ENCODE results near the gene AUTS2.

AUTS2 gene

DNA sequence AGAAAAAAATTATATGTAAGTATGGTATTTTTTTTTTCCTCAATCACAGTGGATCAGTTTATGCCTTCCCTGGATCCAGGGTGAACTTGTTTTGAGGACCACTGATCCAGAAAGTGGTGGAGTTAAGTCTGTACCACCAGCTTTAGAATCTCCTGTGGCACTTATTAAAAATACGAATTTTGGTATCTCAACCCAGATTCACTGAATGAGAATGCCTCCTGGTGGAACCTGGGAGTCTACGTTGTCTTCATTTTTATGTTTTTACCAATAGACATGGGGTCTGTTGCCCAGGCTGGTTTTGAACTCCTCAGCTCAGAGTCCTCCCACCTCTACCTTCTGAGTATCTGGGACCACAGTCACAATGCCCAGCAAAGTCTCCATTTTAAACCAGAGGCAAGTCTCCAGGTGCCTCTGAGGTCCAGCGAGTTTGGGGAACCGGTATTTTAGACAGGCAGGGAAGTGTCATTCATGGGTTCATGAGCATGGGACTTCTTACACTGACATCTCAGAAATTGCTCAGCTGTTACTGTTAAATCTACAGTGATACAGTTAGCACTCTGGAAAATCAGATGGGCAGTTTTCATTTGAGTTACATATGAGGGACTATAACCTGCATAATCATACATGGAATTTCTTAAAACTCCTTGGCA lies 200.9 kb downstream of the AUTS2 start:
- no peak for DNase-seq

DNA sequence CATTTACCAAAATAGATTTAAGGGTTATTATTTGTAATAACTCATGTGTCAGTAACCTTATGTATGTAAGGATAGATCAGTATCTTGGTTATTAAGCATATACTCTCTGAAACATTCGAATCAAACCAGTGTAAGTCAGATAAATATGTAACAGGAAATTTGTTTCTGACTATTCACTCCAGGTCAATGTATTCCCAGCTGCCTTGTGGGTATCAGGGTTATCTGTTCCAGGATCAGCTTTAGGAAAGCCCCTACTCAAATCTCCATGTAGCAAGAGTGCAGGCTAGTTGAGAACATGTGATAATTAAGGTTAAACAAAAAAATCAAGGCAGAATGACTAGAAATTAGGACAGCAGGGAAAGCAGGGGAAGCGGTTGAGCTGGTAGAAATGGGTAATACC lies 201.7 kb downstream of the AUTS2 start:
- DNase-seq = no peak

DNA sequence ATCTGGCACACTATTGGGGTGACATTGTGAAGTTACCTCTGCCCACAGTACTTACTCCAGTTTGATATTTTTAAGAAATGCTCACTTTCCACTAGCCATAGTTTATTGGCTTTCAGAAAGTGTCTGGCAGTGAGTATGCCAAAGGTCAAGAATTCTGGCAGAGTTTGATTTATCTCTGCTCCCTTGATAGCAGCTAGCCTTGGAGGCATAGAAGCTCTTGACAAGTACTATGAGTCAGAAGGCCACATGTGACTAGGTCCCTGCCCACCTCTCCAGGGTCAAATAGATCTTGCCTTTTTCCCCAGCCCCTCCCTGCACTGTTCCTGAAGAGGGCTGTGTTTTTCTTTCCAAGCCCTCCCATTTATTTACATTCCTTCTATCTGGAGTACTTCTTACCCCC lies 202.2 kb downstream of the AUTS2 start:
- no peak for DNase-seq

DNA sequence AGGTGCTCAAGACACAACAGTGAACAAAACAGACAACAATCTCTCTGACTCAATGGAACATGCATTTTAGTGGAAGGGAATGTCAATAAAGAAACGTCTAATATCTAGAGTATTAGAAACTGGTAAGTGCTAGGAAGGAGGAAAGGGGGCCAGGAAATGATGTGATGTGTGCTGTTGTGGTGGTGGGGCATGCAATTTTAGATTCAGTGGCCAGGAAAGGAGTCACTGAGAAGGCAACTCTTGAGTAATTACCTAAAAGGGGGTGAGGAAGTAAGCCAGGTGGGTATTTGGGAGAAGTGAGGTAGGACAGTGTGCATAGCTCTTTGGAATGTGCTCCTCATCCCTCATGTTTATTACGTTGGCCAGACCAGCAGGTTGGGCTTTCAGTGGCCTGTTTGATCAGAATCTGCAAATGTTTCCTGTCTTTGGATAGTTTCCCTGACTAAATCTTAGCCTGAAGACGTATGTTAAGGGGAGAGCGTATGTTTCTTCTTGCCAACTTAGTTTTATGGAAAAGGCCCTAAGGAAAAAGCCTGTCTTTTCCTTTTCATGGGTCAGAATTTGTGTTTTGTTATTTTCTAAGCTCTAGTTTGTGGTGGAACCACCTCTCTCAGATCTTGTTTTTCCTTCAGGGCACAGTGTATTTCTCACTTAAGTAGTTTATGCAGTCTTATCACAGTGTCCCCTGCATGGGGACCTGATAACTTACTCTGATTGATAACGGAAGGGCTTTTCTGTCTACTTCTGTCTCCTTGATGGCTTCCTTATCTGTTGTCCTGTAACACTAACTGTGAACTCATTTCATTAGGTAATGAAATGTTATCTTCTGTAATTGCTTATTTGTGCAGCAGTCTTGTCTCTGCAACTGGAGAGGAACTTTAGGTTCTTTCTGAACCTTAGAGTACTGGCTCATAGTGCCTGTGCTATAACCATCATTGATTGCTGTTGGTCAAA lies 203.7 kb downstream of the AUTS2 start:
- no peak for DNase-seq

DNA sequence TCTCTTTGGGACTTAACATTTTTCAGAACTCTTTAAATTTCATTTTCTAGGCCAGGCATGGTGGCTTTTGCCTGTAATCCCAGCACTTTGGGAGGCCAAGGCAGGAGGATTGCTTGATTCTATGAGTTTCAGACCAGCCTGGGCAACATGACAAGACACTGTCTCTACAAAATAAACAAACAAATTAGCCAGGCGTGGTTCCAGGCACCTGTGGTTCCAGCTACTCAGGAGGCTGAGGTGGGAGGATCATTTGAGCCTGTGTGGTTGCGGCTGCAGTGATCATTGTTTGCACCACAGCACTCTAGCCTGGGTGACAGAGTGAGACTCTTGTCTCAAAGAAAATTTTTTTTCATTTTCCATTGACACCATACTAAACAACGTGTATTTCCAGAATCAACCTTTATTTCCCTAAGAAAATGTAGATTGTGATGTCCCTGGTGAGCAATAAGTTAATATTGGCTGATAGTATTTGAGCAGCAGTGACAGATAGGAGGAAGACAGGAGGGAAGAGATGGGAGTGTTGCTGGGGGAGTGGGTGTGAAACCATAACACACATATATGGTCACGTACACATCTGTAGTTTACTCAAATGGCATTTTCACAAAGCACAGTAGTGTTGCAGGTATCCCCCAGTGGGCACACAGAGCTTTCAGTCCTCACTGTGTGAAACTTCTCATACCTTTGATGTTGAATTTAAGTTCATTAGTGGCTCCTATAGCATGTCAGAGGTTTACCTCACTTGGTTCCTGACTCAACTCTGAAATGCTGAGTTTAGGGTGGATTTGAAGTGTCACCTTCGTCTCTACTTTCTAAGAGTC lies 205.6 kb downstream of the AUTS2 start:
- no peak for DNase-seq

DNA sequence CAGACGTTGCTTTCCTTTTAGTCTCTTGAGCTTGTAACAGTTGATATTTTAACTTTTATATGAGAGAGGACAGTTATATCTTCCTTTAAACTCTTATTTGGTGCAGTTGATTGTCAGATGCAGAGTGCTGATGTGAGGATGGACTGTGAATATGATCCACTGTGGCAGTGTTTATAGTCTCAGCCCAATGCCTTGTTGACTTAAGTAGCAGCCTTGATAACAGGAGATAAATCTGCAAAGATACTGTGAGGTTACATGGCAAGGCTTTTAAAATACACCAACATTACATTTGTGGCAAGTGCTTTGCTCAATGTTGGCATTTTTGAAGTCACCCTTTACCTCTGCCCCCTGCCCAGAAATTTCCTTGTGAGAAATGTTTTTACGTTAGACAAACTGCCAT lies 206.7 kb downstream of the AUTS2 start:
- no peak for DNase-seq

DNA sequence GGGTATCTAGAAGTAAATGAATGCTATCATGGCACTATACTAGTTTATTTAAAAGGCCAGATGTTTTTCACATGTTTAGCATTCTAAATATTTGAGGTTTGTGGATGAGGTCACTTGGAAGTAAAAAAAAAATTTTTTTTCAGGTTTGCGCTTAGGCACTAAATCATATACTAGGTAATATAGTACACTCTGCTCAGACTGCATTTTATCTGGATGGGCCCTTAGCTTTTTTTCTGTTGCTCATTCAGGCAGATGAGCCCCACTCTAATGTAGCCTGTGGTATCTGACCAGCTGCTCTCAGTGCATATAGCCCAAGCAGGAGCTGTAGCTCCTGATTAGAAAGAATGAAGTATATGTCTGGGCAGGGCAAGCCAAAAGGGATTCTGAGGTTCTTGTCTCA lies 210.1 kb downstream of the AUTS2 start:
- no peak for DNase-seq

DNA sequence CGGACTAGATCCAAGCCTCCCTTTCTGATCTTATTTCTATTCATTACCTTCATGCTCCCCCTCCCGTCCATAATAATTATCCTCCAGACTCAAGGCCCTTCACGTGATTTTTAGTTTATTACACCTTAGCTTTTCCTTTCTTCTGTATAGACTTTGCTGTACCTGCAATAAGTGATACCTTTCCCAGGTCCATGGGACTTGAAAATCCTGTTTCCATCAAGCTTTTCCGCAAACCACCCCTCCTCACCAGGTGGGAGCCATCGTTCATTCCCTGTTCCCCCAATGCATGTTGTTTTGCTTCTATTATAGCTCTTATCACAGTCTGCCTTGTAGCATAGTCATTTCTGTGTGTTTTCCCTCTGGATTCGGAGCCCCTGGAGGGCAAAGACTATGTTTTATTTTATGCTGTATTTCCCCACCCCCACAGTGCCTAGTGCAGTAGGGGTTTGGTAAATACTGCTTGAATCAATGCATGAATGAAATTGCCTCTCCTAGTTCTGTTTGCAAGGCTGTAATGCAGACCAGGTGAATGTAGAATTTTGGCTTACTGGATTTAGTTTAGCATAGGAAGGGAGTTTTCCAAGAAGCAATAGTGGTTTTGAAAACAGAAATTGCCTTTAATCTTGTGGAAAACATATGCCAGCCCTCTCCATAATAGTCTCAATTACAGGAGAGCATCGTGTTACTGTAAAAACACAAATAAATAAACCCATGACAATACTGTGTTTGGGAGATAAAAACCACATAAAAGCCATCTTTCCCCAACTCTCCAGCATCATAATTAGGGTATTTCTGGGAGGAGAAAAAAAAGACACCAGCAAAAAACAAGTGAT lies 213.4 kb downstream of the AUTS2 start:
- no peak for DNase-seq

DNA sequence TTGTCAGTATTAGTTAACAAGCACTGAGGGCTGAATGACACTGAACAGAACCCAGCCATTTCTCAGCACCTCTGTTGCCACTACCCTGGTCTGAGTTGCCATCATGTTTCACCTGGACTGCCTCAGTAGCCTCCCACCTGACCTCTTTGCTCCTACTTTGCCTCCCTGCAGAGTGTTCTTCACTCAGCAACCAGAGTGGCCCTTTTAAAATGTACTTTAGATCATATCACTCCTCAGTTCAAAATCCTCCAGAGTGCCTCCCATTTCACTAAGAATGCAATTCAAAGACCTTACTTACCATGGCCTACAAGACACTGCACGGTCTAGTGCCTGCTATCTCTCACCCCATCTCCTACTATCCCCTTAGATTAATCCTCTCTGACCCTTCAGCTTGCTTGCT lies 214.5 kb downstream of the AUTS2 start:
- DNase-seq = peak; percentile 21

DNA sequence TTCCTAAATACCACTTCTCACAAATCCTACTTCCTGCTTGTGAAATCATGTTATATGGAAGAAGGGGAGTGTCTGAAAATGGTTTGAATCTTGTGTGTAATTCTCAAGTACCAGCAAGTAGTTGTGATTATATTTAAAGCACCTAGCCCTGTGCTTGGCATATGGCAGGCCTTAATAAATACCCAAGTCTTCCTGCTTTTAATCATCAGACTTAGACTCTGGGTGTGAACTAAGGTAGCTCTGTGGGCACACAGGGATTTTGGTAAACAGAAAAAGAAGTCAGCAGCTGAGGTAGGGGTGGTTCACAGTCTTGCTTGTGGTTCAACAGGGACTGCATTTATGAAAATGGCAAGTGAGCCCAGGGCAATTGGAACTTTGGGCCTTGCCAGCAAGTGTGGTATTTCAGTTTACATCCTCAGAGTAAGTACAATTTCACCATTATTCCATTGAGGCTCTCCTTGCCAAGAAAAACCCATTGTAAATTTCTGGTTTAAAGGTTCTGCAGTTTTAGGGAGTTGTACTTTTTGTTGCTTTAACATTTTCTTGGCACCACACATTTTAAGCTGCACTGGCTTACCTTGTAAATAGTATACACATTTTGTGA lies 215.5 kb downstream of the AUTS2 start:
- DNase-seq = peak; percentile 70

DNA sequence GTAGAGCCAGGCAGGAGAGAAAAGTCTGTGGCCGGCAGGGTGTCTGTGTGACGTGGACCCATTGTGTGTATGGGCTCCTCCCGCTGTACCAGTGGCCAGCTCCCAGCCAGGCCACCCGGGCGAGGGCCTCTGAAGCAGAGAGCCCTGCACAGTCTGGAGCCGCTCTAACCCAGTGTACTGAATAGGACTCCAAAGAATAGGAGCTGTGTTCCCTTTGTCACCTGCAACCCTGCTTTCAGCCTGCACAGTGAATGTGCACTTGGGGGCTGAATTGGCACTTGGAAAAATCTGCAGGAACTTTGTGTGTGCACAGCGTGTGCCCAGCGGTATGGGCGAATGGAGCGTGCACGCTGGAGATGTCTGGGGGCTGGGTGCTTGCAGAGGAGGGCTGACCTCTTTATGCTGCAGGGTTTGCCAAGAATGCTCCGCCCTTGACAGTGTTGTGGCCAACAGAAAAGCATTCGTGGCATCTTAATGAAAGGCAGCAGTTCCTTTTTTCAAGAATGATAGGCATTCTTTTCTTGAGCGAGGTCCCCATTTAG lies 216.2 kb downstream of the AUTS2 start:
- DNase-seq = no peak

DNA sequence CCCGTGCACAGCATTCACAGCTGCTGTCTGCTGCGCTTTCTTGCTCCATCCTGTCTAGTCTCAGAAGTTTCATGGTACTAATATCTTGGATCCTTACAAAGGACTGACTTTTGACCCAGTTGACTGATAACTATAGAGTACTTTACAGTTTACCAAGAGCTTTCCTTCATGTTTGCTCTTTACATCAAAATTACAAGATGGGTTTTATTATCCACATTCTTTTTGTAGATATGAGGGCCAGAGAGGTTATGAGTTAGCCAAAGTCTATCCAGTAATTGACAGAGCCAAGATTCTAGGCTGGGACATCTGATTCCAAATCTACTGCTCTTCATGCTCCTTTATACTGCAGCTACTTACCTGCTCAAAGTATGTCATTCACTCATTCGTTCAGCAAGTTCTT lies 218.2 kb downstream of the AUTS2 start:
- no peak for DNase-seq

DNA sequence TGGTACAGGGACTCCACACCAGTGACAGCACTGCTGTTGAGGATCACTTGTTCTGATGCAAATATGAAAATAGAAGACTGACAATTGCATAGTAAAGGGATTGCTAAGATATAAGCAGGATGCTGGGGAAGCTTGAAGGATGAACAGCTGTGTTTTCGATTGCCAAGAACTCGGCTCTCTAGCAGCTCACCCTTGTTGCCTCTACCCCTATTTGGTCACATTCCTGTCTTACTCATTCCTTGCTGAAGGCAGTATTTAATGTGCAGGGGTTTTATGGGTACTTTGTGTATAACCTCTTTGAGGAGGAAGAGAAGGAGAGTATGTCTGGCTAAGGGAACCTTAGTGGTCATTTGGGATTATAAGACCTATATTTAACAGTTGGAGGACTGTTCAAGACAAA lies 218.8 kb downstream of the AUTS2 start:
- DNase-seq = no peak

DNA sequence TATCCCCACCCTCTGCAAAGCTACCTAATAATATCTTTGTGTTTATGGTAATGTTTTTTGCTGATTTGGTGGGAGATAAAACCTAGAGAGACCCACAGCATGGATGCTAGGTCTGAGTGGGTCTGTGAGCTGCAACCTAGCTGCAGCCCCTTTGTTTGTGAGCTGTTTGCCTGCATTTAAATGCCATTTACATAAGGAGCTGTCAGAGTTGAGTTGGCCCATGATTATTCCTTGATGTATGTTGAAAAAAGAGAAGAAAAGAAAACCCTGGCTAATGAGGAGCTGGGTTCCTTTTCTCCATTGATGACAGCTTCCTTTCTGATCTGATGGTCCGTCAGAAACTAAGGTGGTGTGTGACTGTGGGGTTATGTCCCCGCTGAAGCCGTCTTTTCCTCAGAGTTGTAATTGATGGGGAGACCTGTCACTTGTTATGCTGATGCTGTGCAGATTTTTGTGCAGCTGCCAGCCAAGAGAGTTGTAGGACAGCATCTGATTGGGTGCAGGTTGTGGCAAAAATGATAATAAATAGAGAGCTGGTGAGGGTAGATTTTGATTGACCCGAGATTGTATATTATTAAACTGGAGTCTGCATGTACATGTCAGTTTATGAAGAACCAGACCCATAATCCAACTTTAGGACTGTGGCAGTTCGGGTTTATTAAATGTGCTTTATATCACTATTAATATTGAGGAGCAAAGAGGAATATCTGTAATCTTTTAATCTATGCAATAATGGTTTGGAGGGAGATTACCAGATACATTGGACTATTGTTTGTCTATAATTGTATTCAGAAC lies 219.8 kb downstream of the AUTS2 start:
- no peak for DNase-seq

DNA sequence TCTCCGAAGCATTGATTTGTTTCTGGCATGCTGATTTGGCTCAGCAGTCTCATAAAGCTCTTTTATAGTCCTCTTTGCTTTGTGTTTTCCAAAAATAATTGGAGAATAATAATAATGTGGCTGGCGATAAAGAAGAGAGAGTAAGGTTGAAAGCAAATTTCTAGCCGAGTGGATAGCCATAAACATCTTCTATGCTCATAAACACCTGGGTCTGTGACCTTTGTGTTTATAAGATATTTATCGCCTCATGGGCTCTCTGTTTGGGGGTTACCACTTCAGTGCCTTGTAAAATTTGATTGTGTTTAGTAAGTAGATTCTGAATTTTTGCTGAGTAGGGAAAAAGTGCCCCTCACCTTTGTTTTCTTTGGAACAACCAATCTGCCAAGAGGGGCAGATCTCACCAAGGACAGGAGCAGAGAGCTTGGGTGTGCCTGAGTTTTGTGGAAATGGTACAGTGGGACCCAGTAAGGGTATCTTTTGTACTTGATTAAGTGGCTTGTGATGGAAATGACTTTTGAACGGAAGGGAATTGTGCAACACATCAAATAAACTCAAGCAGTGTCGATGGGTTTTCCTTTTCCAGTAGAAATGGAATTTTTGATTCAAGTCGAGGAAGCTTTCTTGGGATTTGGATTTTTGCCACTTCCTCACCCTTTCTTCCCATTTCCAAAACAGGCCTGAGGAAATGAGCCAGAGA lies 220.5 kb downstream of the AUTS2 start:
- DNase-seq = no peak

DNA sequence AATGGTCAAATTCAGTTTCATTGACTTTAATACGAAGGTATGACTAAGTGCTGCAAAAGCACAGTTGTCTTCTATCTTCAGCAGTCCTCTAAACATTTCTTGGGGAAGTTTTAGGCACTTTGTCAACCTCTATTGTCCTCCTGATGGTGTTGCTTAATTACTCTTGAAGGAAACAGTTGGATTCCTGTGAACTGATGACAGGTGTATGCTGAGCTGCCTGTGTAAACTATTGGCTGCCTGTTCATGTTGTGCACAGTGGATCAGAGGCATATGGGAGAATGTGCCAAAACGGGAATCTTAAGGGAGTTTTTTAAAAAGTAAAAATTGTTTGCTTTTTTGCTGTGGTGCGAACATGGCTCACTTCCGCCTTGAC lies 221.0 kb downstream of the AUTS2 start:
- DNase-seq = no peak

DNA sequence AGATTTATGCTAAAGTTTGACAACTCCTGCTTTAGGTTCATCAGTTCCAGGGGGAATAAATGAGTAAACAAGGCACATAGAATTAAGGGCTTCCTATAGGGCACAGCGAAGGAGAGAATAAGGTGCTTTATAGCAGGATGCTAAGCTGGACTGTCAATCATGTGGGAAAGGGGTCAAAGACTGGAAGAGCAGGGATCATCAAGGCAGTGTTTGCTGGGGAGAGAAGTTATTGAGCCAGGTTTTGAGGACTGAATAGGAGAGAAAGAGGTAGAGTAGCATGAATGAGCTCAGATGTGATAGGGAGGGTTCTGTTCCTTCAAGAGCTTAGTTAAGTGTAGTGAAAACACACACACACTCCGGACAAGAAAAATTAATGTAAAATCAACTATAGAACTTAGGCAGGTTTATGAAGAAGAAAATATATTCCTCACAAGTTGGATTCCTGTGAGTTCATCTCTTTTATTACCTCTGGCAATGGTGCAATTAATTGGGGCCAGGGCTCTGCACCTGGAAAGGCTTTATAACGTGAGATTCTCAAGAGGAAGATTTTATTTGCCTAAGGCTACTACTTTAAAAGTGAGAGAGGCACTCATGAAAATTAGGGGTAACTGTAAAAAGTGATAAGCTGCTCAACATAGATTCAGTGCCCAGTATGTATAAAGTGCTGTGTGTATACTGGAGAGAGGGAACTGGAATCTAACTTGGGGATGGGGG lies 222.4 kb downstream of the AUTS2 start:
- DNase-seq = no peak

DNA sequence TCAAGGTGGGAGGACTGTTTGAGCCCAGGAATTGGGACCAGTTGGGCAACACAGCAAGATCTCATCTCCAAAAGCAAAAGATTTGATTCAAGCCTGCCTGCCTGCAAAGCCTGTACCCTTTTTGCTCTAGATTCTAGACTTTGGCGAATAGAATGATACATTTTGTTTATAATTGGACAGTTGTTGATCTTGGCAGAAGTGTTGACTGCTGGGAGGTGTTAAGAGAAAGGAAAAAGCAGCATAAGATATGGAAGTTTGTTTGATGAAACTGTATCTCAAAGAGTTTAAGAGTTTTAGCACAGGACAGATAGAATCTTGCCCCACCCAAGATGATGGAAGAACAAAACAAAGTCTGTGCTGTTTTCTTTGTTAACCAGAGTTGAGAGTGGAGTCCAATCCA lies 224.1 kb downstream of the AUTS2 start:
- DNase-seq = no peak

DNA sequence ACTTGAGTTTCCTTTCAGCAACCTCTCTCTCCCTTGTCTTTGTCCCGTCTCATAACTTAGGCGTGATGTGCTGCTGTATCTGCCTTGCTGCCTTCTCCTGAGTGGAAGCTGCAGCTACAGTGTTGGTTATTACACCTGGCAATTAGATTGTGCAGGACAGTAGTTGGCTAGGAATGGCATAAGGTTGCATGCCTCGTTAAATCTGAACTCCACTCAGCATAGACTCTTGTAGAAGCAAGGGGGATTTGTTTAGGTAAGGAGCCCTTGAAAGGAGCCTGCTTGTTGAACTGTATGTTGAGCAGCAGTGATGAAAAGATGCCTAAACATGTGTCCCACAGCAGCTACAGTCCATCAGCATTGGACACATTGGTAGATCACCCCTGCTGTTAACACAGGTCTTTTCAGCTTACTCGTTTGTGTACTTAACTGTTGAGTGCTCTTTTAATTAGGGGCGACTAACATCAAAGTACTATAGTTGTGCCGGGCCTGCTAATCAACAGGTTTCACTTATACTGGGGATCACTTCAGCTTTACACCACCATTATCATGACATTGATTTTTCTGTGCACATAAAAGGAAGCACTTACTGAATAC lies 225.0 kb downstream of the AUTS2 start:
- DNase-seq = peak; percentile 17

All from NCI-H82 (cell line).